GM12875 (cell line): ENCODE results near the gene SERINC2.

Source experiments
- H3K4me3 ChIP-seq: one replicate; pipeline ENCODE4 v1.5.1; 2011; ENCODE audit warnings: low read depth, low read length, control low read depth
- TF ChIP-seq, protein P1 (sequence below): IDR thresholded peaks from 2 replicates; pipeline ENCODE4 v1.5.1; 2011; ENCODE audit warnings: low read depth, mild to moderate bottlenecking, control low read depth, inconsistent platforms, low read length, moderate library complexity, borderline replicate concordance; ENCODE audit not compliant: insufficient read depth

Gene SERINC2

DNA sequence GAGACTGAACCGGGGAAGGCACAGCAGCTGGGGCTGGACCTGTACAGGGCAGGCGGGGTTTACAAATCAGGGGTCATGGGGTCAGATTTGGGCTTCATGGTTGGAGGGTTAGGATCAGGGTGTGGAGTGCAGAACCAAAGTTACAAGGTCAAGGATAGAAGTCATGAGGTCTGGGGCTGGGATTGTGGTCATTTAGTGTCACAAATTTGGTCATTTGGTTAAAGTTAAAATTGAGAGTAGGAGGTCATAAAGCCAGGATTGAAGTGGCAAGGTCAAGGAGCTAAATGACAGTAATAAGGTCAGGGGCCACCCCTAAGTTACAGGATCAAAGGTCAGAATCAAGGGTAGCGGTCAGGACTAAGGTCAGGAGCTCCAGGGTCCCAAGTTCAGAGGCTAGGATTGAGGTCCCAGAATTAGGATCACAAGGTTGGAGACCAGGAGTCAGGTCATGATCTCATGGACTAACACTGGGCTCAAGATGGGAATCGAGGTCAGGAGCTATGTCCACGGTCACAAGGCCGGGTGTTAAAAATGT is 20.4 kb downstream of the SERINC2 start:
- H3K4me3 ChIP-seq = no peak overlapping the region
- TF ChIP-seq, protein P1, sequence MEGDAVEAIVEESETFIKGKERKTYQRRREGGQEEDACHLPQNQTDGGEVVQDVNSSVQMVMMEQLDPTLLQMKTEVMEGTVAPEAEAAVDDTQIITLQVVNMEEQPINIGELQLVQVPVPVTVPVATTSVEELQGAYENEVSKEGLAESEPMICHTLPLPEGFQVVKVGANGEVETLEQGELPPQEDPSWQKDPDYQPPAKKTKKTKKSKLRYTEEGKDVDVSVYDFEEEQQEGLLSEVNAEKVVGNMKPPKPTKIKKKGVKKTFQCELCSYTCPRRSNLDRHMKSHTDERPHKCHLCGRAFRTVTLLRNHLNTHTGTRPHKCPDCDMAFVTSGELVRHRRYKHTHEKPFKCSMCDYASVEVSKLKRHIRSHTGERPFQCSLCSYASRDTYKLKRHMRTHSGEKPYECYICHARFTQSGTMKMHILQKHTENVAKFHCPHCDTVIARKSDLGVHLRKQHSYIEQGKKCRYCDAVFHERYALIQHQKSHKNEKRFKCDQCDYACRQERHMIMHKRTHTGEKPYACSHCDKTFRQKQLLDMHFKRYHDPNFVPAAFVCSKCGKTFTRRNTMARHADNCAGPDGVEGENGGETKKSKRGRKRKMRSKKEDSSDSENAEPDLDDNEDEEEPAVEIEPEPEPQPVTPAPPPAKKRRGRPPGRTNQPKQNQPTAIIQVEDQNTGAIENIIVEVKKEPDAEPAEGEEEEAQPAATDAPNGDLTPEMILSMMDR = no peak

DNA sequence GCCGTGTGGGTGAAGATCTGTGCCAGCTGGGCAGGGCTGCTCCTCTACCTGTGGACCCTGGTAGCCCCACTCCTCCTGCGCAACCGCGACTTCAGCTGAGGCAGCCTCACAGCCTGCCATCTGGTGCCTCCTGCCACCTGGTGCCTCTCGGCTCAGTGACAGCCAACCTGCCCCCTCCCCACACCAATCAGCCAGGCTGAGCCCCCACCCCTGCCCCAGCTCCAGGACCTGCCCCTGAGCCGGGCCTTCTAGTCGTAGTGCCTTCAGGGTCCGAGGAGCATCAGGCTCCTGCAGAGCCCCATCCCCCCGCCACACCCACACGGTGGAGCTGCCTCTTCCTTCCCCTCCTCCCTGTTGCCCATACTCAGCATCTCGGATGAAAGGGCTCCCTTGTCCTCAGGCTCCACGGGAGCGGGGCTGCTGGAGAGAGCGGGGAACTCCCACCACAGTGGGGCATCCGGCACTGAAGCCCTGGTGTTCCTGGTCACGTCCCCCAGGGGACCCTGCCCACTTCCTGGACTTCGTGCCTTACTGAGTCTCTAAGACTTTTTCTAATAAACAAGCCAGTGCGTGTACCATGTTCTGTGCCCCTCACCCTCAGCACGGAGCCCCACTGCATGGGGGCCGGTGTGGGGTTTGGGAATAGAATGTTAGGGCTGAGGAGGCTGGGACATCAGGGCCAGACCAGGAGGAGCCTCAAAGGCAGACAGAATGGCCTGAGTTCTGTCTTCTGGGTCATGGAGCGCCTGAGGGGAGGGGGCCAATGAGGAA is 21.3 kb downstream of the SERINC2 start:
- no peak overlapping the region for H3K4me3 ChIP-seq
- TF ChIP-seq, protein P1 = no peak

DNA sequence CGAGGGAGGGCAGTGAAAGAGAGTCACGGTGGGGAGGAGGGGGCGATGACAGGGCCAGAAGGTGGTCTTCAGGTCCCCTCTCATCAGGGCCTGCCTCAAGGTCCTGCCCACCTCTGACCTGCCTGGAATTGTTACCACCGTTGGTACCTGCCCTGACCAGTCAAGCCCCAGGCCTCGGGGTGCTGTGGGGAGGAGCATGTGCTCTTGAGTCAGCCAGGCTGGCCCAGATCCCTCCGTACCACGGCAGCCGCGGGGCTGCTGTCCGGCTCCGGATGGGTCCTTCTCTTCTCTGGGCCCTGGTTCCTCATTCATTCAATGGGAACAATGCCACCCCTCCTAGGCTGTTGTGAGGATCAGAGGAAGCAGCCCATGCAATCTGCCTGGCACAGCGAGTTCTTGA is 22.0 kb downstream of the SERINC2 start:
- TF ChIP-seq, protein P1 = no peak

DNA sequence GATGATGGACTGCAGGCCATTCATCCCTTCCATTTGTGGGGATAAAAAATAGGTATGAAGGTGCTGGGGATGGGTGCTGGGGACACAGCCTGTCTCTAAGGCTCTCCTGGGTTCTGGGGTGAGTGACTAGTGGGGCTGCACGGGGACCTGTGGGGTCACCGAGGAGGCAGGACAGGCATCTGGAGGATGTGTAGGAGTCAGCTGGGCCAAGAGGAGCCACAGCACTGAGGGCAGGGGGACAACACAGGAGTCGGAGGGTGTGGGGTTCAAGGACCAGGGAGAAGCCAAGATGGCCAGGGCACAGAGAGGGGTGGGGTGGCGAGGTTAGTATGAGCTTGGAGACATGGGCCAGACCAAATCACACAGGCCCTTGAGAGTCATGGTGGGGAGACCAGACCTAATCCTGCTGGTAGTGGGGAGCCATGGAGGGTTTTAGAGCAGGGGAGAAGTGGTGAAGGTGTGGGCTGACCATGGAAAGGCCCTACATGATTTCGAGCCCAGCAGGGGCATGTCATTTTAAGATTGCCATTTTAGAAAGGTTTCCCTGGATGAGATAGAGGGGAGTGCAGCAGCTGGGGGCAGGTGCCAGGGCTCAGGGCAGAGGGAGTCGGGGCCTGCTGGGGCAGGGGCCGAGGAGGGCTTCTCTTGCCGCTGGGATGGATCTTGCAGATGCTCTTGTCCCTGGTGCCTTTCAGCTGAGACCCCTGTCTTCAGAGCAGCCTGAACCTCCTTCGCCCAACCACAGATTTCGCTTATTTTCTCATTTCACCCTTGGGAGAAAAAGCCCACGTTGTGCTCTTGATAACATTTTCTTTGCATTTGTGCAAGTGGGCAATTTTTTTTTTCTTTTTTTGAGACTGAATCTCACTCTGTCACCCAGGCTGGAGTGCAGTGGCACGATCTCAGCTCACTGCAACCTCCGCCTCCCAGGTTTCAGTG is 22.7 kb downstream of the SERINC2 start:
- TF ChIP-seq, protein P1 = no peak
- H3K4me3 ChIP-seq = no peak overlapping the region

More for the DNA sequence above, 22.0 kb downstream of the SERINC2 start:
- H3K4me3 ChIP-seq = no peak overlapping the region

DNA sequence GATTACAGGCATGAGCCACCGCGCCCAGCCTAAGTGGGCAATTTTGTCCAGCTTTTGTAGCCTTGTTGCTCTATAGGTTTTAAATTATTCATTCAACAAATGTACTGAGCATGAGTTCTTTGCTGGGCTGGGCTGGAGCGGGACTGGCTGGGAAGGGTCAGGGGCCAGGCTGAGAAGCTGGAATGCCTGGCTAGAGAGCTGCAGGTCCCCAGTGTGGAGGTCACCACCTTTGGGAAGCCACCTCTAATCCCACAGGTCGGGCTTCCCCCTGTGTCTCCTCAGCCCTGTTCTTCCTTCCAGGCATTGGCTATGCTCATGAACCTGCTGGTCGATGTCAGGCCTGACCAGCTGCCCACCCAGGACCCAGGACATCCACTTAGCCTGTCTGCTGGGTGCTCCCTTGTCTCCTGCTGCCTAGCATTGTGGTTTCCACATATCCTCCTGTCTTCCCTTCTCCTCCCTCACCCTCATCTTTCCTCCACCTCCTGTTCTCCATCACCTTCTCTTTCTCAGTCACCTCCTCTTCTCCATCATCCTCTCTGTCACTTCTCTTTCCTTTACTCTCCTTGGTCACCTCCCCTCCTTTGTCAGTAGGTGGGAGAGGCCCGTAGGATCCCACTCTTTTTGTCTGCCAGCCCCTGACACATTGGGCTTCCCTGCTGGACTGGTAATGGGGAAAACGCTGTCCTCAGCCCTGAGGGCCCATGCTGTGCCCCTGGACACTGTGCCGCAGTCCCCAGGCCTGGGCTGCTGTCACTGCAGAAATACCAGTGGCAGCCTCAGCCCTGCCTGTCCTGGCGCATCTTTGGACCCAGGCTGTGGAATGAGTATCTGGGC is 23.8 kb downstream of the SERINC2 start:
- H3K4me3 ChIP-seq = no peak overlapping the region
- TF ChIP-seq, protein P1 = no peak

DNA sequence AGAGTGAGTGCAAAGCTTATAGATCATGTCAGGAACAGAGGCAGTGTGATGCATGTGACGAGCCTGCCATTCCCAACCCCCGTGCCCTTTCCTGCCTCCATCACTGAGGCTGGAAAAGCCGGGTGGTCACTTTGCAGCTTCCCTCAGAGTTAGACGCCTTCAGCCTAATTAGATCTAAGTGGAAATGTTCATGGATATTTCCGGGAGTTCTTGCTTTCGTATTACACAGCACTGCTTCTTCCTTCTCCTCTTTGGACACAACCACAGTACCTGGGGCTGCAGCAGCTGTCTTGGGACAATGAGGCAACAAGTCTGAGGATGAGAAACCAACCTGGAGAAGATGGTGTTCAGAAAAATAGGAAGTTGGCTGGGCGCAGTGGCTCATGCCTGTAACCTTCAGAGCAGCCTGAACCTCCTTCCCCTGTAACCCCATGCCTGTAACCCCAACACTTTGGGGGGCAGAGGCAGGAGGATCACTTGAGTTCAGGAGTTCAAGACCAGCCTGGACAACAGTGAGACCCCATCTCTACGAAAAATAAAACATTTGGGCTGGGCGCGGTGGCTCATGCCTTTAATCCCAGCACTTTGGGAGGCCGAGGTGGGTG is 24.5 kb downstream of the SERINC2 start:
- no peak overlapping the region for H3K4me3 ChIP-seq
- TF ChIP-seq, protein P1 = no peak
